Lower leg skin (tissue), 3 donors: ENCODE measurements around the gene GALNT14.

ENCODE experiments used
- POLR2A ChIP-seq, 2 donors: fragments of 450-650 bp; IDR thresholded peaks; one replicate each; pipeline ENCODE4 v1.6.1; 2016 to 2017; ENCODE audit warnings: antibody characterized with exemption in 2 of 2, mild to moderate bottlenecking in 1 of 2, moderate library complexity in 1 of 2
- TF ChIP-seq, protein P1 (sequence below), 3 donors: fragments of 450-650 bp; IDR thresholded peaks; one replicate each; pipeline ENCODE4 v1.5.1; 2016; ENCODE audit warnings: antibody characterized with exemption in 3 of 3, mild to moderate bottlenecking in 3 of 3, moderate library complexity in 2 of 3

DNA sequence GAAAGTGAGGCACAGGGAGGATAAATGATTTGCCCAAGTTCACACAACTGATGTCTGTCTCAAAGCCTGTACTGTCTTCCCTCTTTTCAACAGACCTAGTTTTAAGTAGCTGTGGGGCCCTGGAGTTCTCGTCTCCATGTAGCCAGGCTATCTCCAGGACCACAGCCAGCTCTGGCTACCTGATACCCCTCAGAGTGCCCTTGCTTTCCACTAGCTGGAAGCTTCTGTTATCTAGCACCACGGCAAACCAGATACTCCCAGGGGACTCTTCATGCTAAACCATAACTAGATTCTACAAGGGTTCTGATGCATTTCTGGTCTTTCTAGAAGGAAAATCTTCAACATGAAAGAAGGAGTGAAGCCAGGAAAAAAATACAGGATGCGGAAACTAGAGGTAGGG is 137.3 kb downstream of the GALNT14 start:
- TF ChIP-seq, protein P1, sequence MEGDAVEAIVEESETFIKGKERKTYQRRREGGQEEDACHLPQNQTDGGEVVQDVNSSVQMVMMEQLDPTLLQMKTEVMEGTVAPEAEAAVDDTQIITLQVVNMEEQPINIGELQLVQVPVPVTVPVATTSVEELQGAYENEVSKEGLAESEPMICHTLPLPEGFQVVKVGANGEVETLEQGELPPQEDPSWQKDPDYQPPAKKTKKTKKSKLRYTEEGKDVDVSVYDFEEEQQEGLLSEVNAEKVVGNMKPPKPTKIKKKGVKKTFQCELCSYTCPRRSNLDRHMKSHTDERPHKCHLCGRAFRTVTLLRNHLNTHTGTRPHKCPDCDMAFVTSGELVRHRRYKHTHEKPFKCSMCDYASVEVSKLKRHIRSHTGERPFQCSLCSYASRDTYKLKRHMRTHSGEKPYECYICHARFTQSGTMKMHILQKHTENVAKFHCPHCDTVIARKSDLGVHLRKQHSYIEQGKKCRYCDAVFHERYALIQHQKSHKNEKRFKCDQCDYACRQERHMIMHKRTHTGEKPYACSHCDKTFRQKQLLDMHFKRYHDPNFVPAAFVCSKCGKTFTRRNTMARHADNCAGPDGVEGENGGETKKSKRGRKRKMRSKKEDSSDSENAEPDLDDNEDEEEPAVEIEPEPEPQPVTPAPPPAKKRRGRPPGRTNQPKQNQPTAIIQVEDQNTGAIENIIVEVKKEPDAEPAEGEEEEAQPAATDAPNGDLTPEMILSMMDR (IDR thresholded peaks at IDR 0.05) = no peak
- TF ChIP-seq POLR2A (IDR thresholded peaks at IDR 0.05) = no peak
